Inferior parietal cortex (tissue), 1 donor: ENCODE results near the gene MLH3.
A peak's percentile ranks its signal among the peaks of the same experiment; 100 is the strongest.
"Not testable (repeated sequence)": the region's sequence is repeated elsewhere in the genome, so short reads cannot be mapped to it uniquely, and the experiment has no call there.

ENCODE experiments used
- DNase-seq: peaks from one replicate; pipeline ENCODE4 v3.0.0-alpha.2; 2016; ENCODE audit errors: extremely low spot score

The MLH3 gene

GRCh38 chr14:75030147-75030546 is 21.1 kb downstream of the MLH3 start:
- DNase-seq: no peak

- no peak for DNase-seq
Observed at GRCh38 chr14:75025876-75026275, 25.4 kb downstream of the MLH3 start.

GRCh38 chr14:75025082-75025481 is 26.2 kb downstream of the MLH3 start:
- DNase-seq: no peak

GRCh38 chr14:75023108-75023507 is 28.2 kb downstream of the MLH3 start:
- no peak for DNase-seq

- DNase-seq: no peak
Observed at GRCh38 chr14:75022655-75023054, 28.6 kb downstream of the MLH3 start.

- DNase-seq: no peak
Observed at GRCh38 chr14:75018694-75019093, 32.6 kb downstream of the MLH3 start.

GRCh38 chr14:75016815-75017214 is 34.5 kb downstream of the MLH3 start:
- no peak for DNase-seq

GRCh38 chr14:75015496-75015895 is 35.8 kb downstream of the MLH3 start:
- no peak for DNase-seq

- no peak for DNase-seq
Observed at GRCh38 chr14:75013290-75013689, 38.0 kb downstream of the MLH3 start.

- no peak for DNase-seq
Observed at GRCh38 chr14:75011356-75011994, 39.8 kb downstream of the MLH3 start.

GRCh38 chr14:75010472-75011093 is 40.7 kb downstream of the MLH3 start:
- no peak for DNase-seq

- no peak for DNase-seq
Observed at GRCh38 chr14:75009176-75009575, 42.1 kb downstream of the MLH3 start.

GRCh38 chr14:75005357-75005756 is 45.9 kb downstream of the MLH3 start:
- DNase-seq: no peak

- no peak for DNase-seq
Observed at GRCh38 chr14:75003250-75004027, 47.8 kb downstream of the MLH3 start.

GRCh38 chr14:75002392-75003249 is 48.6 kb downstream of the MLH3 start, which contains the start of gene EIF2B2:
Gene EIF2B2, plus strand, starts transcription at chr14:75002921. Its CDS starts 70 bp downstream, at chr14:75002991.
- DNase-seq: peak; percentile 94

GRCh38 chr14:75001899-75002298 is 49.4 kb downstream of the MLH3 start:
- no peak for DNase-seq

- no peak for DNase-seq
Observed at GRCh38 chr14:75001261-75001660, 50.0 kb downstream of the MLH3 start.

GRCh38 chr14:74995781-74996180 is 55.5 kb downstream of the MLH3 start:
- DNase-seq: not testable (repeated sequence)

- DNase-seq: not testable (repeated sequence)
Observed at GRCh38 chr14:74994182-74994581, 57.1 kb downstream of the MLH3 start.

GRCh38 chr14:74988993-74989392 is 62.3 kb downstream of the MLH3 start:
- no peak for DNase-seq

GRCh38 chr14:74988131-74988530 is 63.1 kb downstream of the MLH3 start:
- no peak for DNase-seq

- no peak for DNase-seq
Observed at GRCh38 chr14:74985806-74986205, 65.5 kb downstream of the MLH3 start.
